ENCODE measurements around the gene HLA-G.
"Not testable (repeated sequence)": the region's sequence is repeated elsewhere in the genome, so short reads cannot be mapped to it uniquely, and the experiment has no call there.

HLA-G gene

GRCh38 chr6:29861521-29862255, 34.1 kb downstream of the HLA-G start:
- no peaks in the 10 kb centered on the region for H3K36me3 ChIP-seq (ENCODE audit: control insufficient read depth in 4 of 4, insufficient read depth in 4 of 4, low read length in 3 of 4)
- ChIA-PET CTCF (interaction anchor here (0.7 to 2.3 kb wide), 4 partner anchors 10 to 152 kb away, joined by 3 to 9 read pairs (median 6); no protein-coding TSS in a partner anchor), POLR2A (interaction anchor here (0.6 kb wide), 1 partner anchor 268 kb away, joined by 3 read pairs; no protein-coding TSS in a partner anchor)
- H3K4me3 ChIP-seq (ENCODE audit: control insufficient read depth in 1 of 7, extremely low read depth in 1 of 7, insufficient read depth in 4 of 7, low read depth in 2 of 7, low read length in 6 of 7), result no peak overlapping the region
- H3K27me3 ChIP-seq (replicated peaks in 2 of 5; ENCODE audit: control insufficient read depth in 4 of 5, insufficient read depth in 5 of 5, low read length in 4 of 5), result peaks cover 4 to 27% (median 9%) of the 10 kb centered on the region in 5 experiments
- H3K9me3 ChIP-seq (ENCODE audit: control extremely low read depth in 1 of 5, control insufficient read depth in 4 of 5, insufficient read depth in 2 of 5, low read depth in 1 of 5, low read length in 4 of 5), result no peaks in the 10 kb centered on the region
- WGBS (ENCODE audit: insufficient coverage), result 91% methylated on average over 5 of the region's 6 CpGs
- no peak for DNase-seq
- H3K27ac ChIP-seq (ENCODE audit: insufficient read depth in 1 of 2, low read depth in 1 of 2, low read length in 2 of 2, poor library complexity in 1 of 2, severe bottlenecking in 2 of 2), result no peak overlapping the region
- no peaks in the 10 kb centered on the region for H3K4me1 ChIP-seq (ENCODE audit: control extremely low read depth in 1 of 4, control insufficient read depth in 4 of 4, insufficient read depth in 4 of 4, low read length in 3 of 4)

- Histone ChIP-seq H3K27me3 (replicated peaks in 2 of 5; ENCODE audit: control insufficient read depth in 4 of 5, insufficient read depth in 5 of 5, low read length in 4 of 5) (peaks cover 4 to 30% (median 12%) of the 10 kb centered on the region in 5 experiments), H3K36me3 (ENCODE audit: control insufficient read depth in 4 of 4, insufficient read depth in 4 of 4, low read length in 3 of 4) (no peaks in the 10 kb centered on the region), H3K4me3 (ENCODE audit: control insufficient read depth in 1 of 7, extremely low read depth in 1 of 7, insufficient read depth in 4 of 7, low read depth in 2 of 7, low read length in 6 of 7) (peak overlapping the region in 1 of 7 experiments; percentile 4), H3K4me1 (ENCODE audit: control extremely low read depth in 1 of 4, control insufficient read depth in 4 of 4, insufficient read depth in 4 of 4, low read length in 3 of 4) (no peaks in the 10 kb centered on the region), H3K9me3 (ENCODE audit: control extremely low read depth in 1 of 5, control insufficient read depth in 4 of 5, insufficient read depth in 2 of 5, low read depth in 1 of 5, low read length in 4 of 5) (no peaks in the 10 kb centered on the region), H3K27ac (ENCODE audit: insufficient read depth in 1 of 2, low read depth in 1 of 2, low read length in 2 of 2, poor library complexity in 1 of 2, severe bottlenecking in 2 of 2) (no peak overlapping the region)
- 59% methylated on average over 14 of the region's 24 CpGs for WGBS (ENCODE audit: insufficient coverage)
- no peak for DNase-seq
- CTCF ChIA-PET, result interaction anchor here (0.9 to 1.3 kb wide), 3 partner anchors 10 to 29 kb away, joined by 3 to 4 read pairs (median 3); no protein-coding TSS in a partner anchor
- POLR2A ChIA-PET, result no interaction called here
Measured at GRCh38 chr6:29864037-29864810, 36.6 kb downstream of the HLA-G start.

- ChIA-PET POLR2A (no interaction called here), CTCF (interaction anchor here (1.5 kb wide), 1 partner anchor 14 kb away, joined by 3 read pairs; no protein-coding TSS in a partner anchor)
- WGBS (ENCODE audit: insufficient coverage), result no CpG with 5 or more reads among the region's 1 CpG
- Histone ChIP-seq H3K27ac (ENCODE audit: insufficient read depth in 1 of 2, low read depth in 1 of 2, low read length in 2 of 2, poor library complexity in 1 of 2, severe bottlenecking in 2 of 2) (no peak overlapping the region), H3K36me3 (ENCODE audit: control insufficient read depth in 4 of 4, insufficient read depth in 4 of 4, low read length in 3 of 4) (no peaks in the 10 kb centered on the region), H3K4me3 (ENCODE audit: control insufficient read depth in 1 of 7, extremely low read depth in 1 of 7, insufficient read depth in 4 of 7, low read depth in 2 of 7, low read length in 6 of 7) (no peak overlapping the region), H3K27me3 (replicated peaks in 2 of 5; ENCODE audit: control insufficient read depth in 4 of 5, insufficient read depth in 5 of 5, low read length in 4 of 5) (peaks cover 4 to 30% (median 11%) of the 10 kb centered on the region in 5 experiments), H3K9me3 (ENCODE audit: control extremely low read depth in 1 of 5, control insufficient read depth in 4 of 5, insufficient read depth in 2 of 5, low read depth in 1 of 5, low read length in 4 of 5) (no peaks in the 10 kb centered on the region), H3K4me1 (ENCODE audit: control extremely low read depth in 1 of 4, control insufficient read depth in 4 of 4, insufficient read depth in 4 of 4, low read length in 3 of 4) (peaks cover 0 to 4% (median 1%) of the 10 kb centered on the region in 4 experiments)
- DNase-seq, result no peak
Measured at GRCh38 chr6:29865631-29866030, 38.0 kb downstream of the HLA-G start.

GRCh38 chr6:29870104-29870503, 42.5 kb downstream of the HLA-G start:
- CTCF ChIA-PET, result no interaction called here

GRCh38 chr6:29872791-29873190, 45.2 kb downstream of the HLA-G start:
- ChIA-PET CTCF (no interaction called here), POLR2A (no interaction called here)
- Histone ChIP-seq H3K4me1 (ENCODE audit: control extremely low read depth in 1 of 4, control insufficient read depth in 4 of 4, insufficient read depth in 4 of 4, low read length in 3 of 4) (peaks cover 0 to 4% (median 1%) of the 10 kb centered on the region in 4 experiments), H3K27ac (ENCODE audit: insufficient read depth in 1 of 2, low read depth in 1 of 2, low read length in 2 of 2, poor library complexity in 1 of 2, severe bottlenecking in 2 of 2) (no peak overlapping the region), H3K9me3 (ENCODE audit: control extremely low read depth in 1 of 5, control insufficient read depth in 4 of 5, insufficient read depth in 2 of 5, low read depth in 1 of 5, low read length in 4 of 5) (peaks cover 0 to 2% (median 0%) of the 10 kb centered on the region in 5 experiments), H3K27me3 (replicated peaks in 2 of 5; ENCODE audit: control insufficient read depth in 4 of 5, insufficient read depth in 5 of 5, low read length in 4 of 5) (peaks cover 0 to 3% (median 0%) of the 10 kb centered on the region in 5 experiments), H3K4me3 (ENCODE audit: control insufficient read depth in 1 of 7, extremely low read depth in 1 of 7, insufficient read depth in 4 of 7, low read depth in 2 of 7, low read length in 6 of 7) (no peak overlapping the region), H3K36me3 (ENCODE audit: control insufficient read depth in 4 of 4, insufficient read depth in 4 of 4, low read length in 3 of 4) (no peaks in the 10 kb centered on the region)
- WGBS (ENCODE audit: insufficient coverage), result 47% methylated on average over 2 of the region's 3 CpGs
- no peak for DNase-seq

More at GRCh38 chr6:29870104-29870503, 42.5 kb downstream of the HLA-G start:
- Histone ChIP-seq H3K36me3 (ENCODE audit: control insufficient read depth in 4 of 4, insufficient read depth in 4 of 4, low read length in 3 of 4) (no peaks in the 10 kb centered on the region), H3K4me3 (ENCODE audit: control insufficient read depth in 1 of 7, extremely low read depth in 1 of 7, insufficient read depth in 4 of 7, low read depth in 2 of 7, low read length in 6 of 7) (no peak overlapping the region), H3K27ac (ENCODE audit: insufficient read depth in 1 of 2, low read depth in 1 of 2, low read length in 2 of 2, poor library complexity in 1 of 2, severe bottlenecking in 2 of 2) (no peak overlapping the region), H3K4me1 (ENCODE audit: control extremely low read depth in 1 of 4, control insufficient read depth in 4 of 4, insufficient read depth in 4 of 4, low read length in 3 of 4) (peaks cover 0 to 4% (median 1%) of the 10 kb centered on the region in 4 experiments), H3K27me3 (replicated peaks in 2 of 5; ENCODE audit: control insufficient read depth in 4 of 5, insufficient read depth in 5 of 5, low read length in 4 of 5) (peaks cover 0 to 9% (median 3%) of the 10 kb centered on the region in 5 experiments), H3K9me3 (ENCODE audit: control extremely low read depth in 1 of 5, control insufficient read depth in 4 of 5, insufficient read depth in 2 of 5, low read depth in 1 of 5, low read length in 4 of 5) (peaks cover 0 to 2% (median 0%) of the 10 kb centered on the region in 5 experiments)
- 0% methylated on average over 1 of the region's 2 CpGs for WGBS (ENCODE audit: insufficient coverage)
- DNase-seq, result peak; percentile 40 to 88 (median 85)
- POLR2A ChIA-PET, result no interaction called here

GRCh38 chr6:29875257-29875656, 47.6 kb downstream of the HLA-G start:
- Histone ChIP-seq H3K4me3 (ENCODE audit: control insufficient read depth in 1 of 7, extremely low read depth in 1 of 7, insufficient read depth in 4 of 7, low read depth in 2 of 7, low read length in 6 of 7) (no peak overlapping the region), H3K27ac (ENCODE audit: insufficient read depth in 1 of 2, low read depth in 1 of 2, low read length in 2 of 2, poor library complexity in 1 of 2, severe bottlenecking in 2 of 2) (no peak overlapping the region), H3K9me3 (ENCODE audit: control extremely low read depth in 1 of 5, control insufficient read depth in 4 of 5, insufficient read depth in 2 of 5, low read depth in 1 of 5, low read length in 4 of 5) (peaks cover 0 to 2% (median 0%) of the 10 kb centered on the region in 5 experiments), H3K27me3 (replicated peaks in 2 of 5; ENCODE audit: control insufficient read depth in 4 of 5, insufficient read depth in 5 of 5, low read length in 4 of 5) (no peaks in the 10 kb centered on the region), H3K4me1 (ENCODE audit: control extremely low read depth in 1 of 4, control insufficient read depth in 4 of 4, insufficient read depth in 4 of 4, low read length in 3 of 4) (no peaks in the 10 kb centered on the region), H3K36me3 (ENCODE audit: control insufficient read depth in 4 of 4, insufficient read depth in 4 of 4, low read length in 3 of 4) (no peaks in the 10 kb centered on the region)
- ChIA-PET CTCF (no interaction called here), POLR2A (no interaction called here)
- no CpG with 5 or more reads among the region's 1 CpG for WGBS (ENCODE audit: insufficient coverage)
- DNase-seq, result no peak

GRCh38 chr6:29875734-29876133, 48.1 kb downstream of the HLA-G start:
- WGBS (ENCODE audit: insufficient coverage), result no CpG with 5 or more reads among the region's 6 CpGs
- H3K27me3 ChIP-seq (replicated peaks in 2 of 5; ENCODE audit: control insufficient read depth in 4 of 5, insufficient read depth in 5 of 5, low read length in 4 of 5); CTCF ChIA-PET; H3K27ac ChIP-seq (ENCODE audit: insufficient read depth in 1 of 2, low read depth in 1 of 2, low read length in 2 of 2, poor library complexity in 1 of 2, severe bottlenecking in 2 of 2); POLR2A ChIA-PET; H3K9me3 ChIP-seq (ENCODE audit: control extremely low read depth in 1 of 5, control insufficient read depth in 4 of 5, insufficient read depth in 2 of 5, low read depth in 1 of 5, low read length in 4 of 5); DNase-seq; H3K4me3 ChIP-seq (ENCODE audit: control insufficient read depth in 1 of 7, extremely low read depth in 1 of 7, insufficient read depth in 4 of 7, low read depth in 2 of 7, low read length in 6 of 7); H3K36me3 ChIP-seq (ENCODE audit: control insufficient read depth in 4 of 4, insufficient read depth in 4 of 4, low read length in 3 of 4); H3K4me1 ChIP-seq (ENCODE audit: control extremely low read depth in 1 of 4, control insufficient read depth in 4 of 4, insufficient read depth in 4 of 4, low read length in 3 of 4): not testable (repeated sequence)

All from common myeloid progenitor, CD34-positive (primary cell).